H1 (cell line): ENCODE data around the gene FOXP4. TPM values are rescaled to one million over a fixed set of nuclear protein-coding genes. Genes with fewer than 3 reads are reported as not detected.
A peak's percentile ranks its signal among the peaks of the same experiment; 100 is the strongest.

Experiments used
- CTCF ChIA-PET: fragments of 300-600 bp; sonication (Branson Sonifier 250); formaldehyde crosslinking; loops from one replicate; lab custom pipeline; 2021; ENCODE audit not compliant: partially characterized antibody; lab: Charles Lee
- POLR2A ChIA-PET: fragments of 300-600 bp; sonication (Branson Sonifier 250); formaldehyde crosslinking; loops from one replicate; lab custom pipeline; 2021; ENCODE audit warnings: inconsistent platforms; ENCODE audit not compliant: partially characterized antibody; lab: Charles Lee
- DNase-seq, 2 experiments: peaks; one replicate each; pipeline versions ENCODE4 v3.0.0 to v3.0.0-alpha.2; 2010 to 2022; ENCODE audit warnings: low spot score in 2 of 2, low read depth in 1 of 2, mixed read lengths in 1 of 2
- FAIRE-seq: peaks from 2 replicates; lab custom pipeline; 2011; peaks lifted over from hg19 to GRCh38; lab: Jason Lieb, UNC
- H2AFZ ChIP-seq: 2 replicates; pipeline ENCODE4 v1.8.1; 2012; ENCODE audit warnings: low read length, inconsistent platforms
- H2AK5ac ChIP-seq: 2 replicates; pipeline ENCODE4 v1.6.1; 2013; ENCODE audit warnings: low read depth, low read length
- H2BK120ac ChIP-seq: replicated peaks from 2 replicates; pipeline ENCODE3; 2013; ENCODE audit warnings: low read depth, low read length, inconsistent platforms
- H2BK12ac ChIP-seq: 2 replicates; pipeline ENCODE4 v1.6.1; 2013; ENCODE audit warnings: low read depth, low read length
- H2BK15ac ChIP-seq: 2 replicates; pipeline ENCODE4 v1.6.1; 2013; ENCODE audit warnings: low read length
- H2BK20ac ChIP-seq: 2 replicates; pipeline ENCODE4 v1.6.1; 2013; ENCODE audit warnings: low read length
- H2BK5ac ChIP-seq: 2 replicates; pipeline ENCODE4 v1.6.1; 2013; ENCODE audit warnings: low read depth, low read length
- H3K14ac ChIP-seq: 2 replicates; pipeline ENCODE4 v1.6.1; 2013; ENCODE audit warnings: inconsistent platforms; ENCODE audit not compliant: insufficient read length
- H3K18ac ChIP-seq: 2 replicates; pipeline ENCODE4 v1.6.1; 2013; ENCODE audit warnings: low read length; ENCODE audit errors: extremely low read depth
- H3K23ac ChIP-seq: 2 replicates; pipeline ENCODE4 v1.6.1; 2013; ENCODE audit warnings: inconsistent platforms; ENCODE audit not compliant: insufficient read length
- H3K23me2 ChIP-seq: 2 replicates; pipeline ENCODE4 v1.6.1; 2013; ENCODE audit warnings: low read depth, low read length
- H3K27ac ChIP-seq: 2 replicates; pipeline ENCODE4 v1.6.1; 2011; ENCODE audit warnings: low read depth, low read length, inconsistent platforms
- H3K27me3 ChIP-seq, 4 experiments: replicated peaks in 1 of 4; 1 replicate in 1 of 4; 2 replicates in 3 of 4; pipeline versions ENCODE4 v1.6.1 to v1.8.1; 2011 to 2013; ENCODE audit warnings: low read length in 3 of 4, mild to moderate bottlenecking in 3 of 4, inconsistent platforms in 2 of 4, mixed read lengths in 2 of 4, moderate library complexity in 1 of 4; ENCODE audit not compliant: control insufficient read depth in 3 of 4, insufficient read depth in 3 of 4; ENCODE audit errors: extremely low read depth in 1 of 4
- H3K36me3 ChIP-seq, 4 experiments: 2 replicates each; pipeline versions ENCODE4 v1.6.1 to v1.8.1; 2011 to 2013; ENCODE audit warnings: mild to moderate bottlenecking in 4 of 4, low read length in 3 of 4, moderate library complexity in 2 of 4, control low read depth in 1 of 4, inconsistent platforms in 1 of 4; ENCODE audit not compliant: insufficient read depth in 4 of 4, control insufficient read depth in 2 of 4
- H3K4ac ChIP-seq: replicated peaks from 2 replicates; pipeline ENCODE3; 2013; ENCODE audit warnings: low read length, low read depth, mixed read lengths, inconsistent platforms; ENCODE audit not compliant: insufficient read length
- H3K4me1 ChIP-seq, 4 experiments: replicated peaks in 1 of 4; 1 replicate in 1 of 4; 2 replicates in 3 of 4; pipeline versions ENCODE4 v1.6.1 to v1.8.1; 2011 to 2013; ENCODE audit warnings: low read length in 3 of 4, inconsistent platforms in 2 of 4, mixed read lengths in 1 of 4; ENCODE audit not compliant: insufficient read depth in 4 of 4, control insufficient read depth in 3 of 4
- H3K4me2 ChIP-seq, 2 experiments: 2 replicates each; pipeline versions ENCODE4 v1.6.1 to v1.8.1; 2011 to 2013; ENCODE audit warnings: low read depth in 2 of 2, low read length in 2 of 2, control low read depth in 1 of 2, inconsistent platforms in 1 of 2, mild to moderate bottlenecking in 1 of 2; ENCODE audit not compliant: insufficient read depth in 1 of 2
- H3K4me3 ChIP-seq, 4 experiments: fragments of 200-600, 300-600 bp in 1 of 4; sonication (generic), shearing (Covaris generic), sonication (Bioruptor Twin) in 1 of 4; 2 replicates each; pipeline versions ENCODE4 v1.5.1 to v1.8.1; 2011 to 2016; ENCODE audit warnings: low read length in 4 of 4, low read depth in 3 of 4, control low read depth in 2 of 4, inconsistent platforms in 2 of 4, mild to moderate bottlenecking in 2 of 4, mixed read lengths in 1 of 4, moderate library complexity in 1 of 4; ENCODE audit not compliant: insufficient read depth in 2 of 4; ENCODE audit errors: extremely low read depth in 1 of 4
- H3K56ac ChIP-seq: replicated peaks from 2 replicates; pipeline ENCODE3; 2013; ENCODE audit warnings: low read depth, mild to moderate bottlenecking, mixed read lengths, low read length, inconsistent platforms; ENCODE audit not compliant: insufficient read length
- H3K79me1 ChIP-seq: 2 replicates; pipeline ENCODE4 v1.6.1; 2013; ENCODE audit warnings: low read depth, low read length, control low read depth
- H3K79me2 ChIP-seq, 2 experiments: 2 replicates each; pipeline versions ENCODE4 v1.6.1 to v1.8.1; 2012 to 2013; ENCODE audit warnings: low read length in 2 of 2, mild to moderate bottlenecking in 2 of 2, inconsistent platforms in 1 of 2; ENCODE audit not compliant: insufficient read depth in 2 of 2, control insufficient read depth in 1 of 2
- H3K9ac ChIP-seq, 4 experiments: replicated peaks in 1 of 4; 1 replicate in 1 of 4; 2 replicates in 3 of 4; pipeline versions ENCODE4 v1.6.1 to v1.8.1; 2011 to 2013; ENCODE audit warnings: low read depth in 3 of 4, low read length in 3 of 4, control low read depth in 2 of 4, mild to moderate bottlenecking in 2 of 4, moderate library complexity in 2 of 4, inconsistent platforms in 1 of 4; ENCODE audit errors: extremely low read depth in 1 of 4
- H3K9me3 ChIP-seq, 2 experiments: 2 replicates each; pipeline versions ENCODE4 v1.6.1 to v1.8.1; 2012 to 2013; ENCODE audit warnings: mild to moderate bottlenecking in 2 of 2, moderate library complexity in 2 of 2, control low read depth in 1 of 2, inconsistent platforms in 1 of 2, low read depth in 1 of 2, low read length in 1 of 2, mixed read lengths in 1 of 2; ENCODE audit not compliant: insufficient read depth in 2 of 2
- H4K20me1 ChIP-seq, 2 experiments: replicated peaks in 1 of 2; 2 replicates each; pipeline versions ENCODE3 to v1.8.1; 2011 to 2013; ENCODE audit warnings: inconsistent platforms in 2 of 2, low read length in 2 of 2, mild to moderate bottlenecking in 1 of 2; ENCODE audit not compliant: insufficient read depth in 2 of 2, control insufficient read depth in 1 of 2
- H4K5ac ChIP-seq: 2 replicates; pipeline ENCODE4 v1.6.1; 2013; ENCODE audit warnings: low read length, low read depth, mixed read lengths, inconsistent platforms; ENCODE audit not compliant: insufficient read length
- H4K8ac ChIP-seq: 2 replicates; pipeline ENCODE4 v1.8.0; 2013; ENCODE audit warnings: mild to moderate bottlenecking, moderate library complexity, low read length, inconsistent platforms; ENCODE audit not compliant: insufficient read depth; ENCODE audit errors: extremely low read depth
- H4K91ac ChIP-seq: replicated peaks from 2 replicates; pipeline ENCODE3; 2013; ENCODE audit warnings: low read length, mixed read lengths, inconsistent platforms; ENCODE audit not compliant: insufficient read length
- ASH2L ChIP-seq: fragments of 200-600, 300-600 bp; sonication (generic); IDR thresholded peaks from one replicate; pipeline ENCODE4 v1.7.1; 2017; ENCODE audit warnings: low read length
- BRCA1 ChIP-seq: IDR thresholded peaks from 2 replicates; pipeline ENCODE4 v1.6.1; 2012; ENCODE audit warnings: low read depth, low read length, improper control_type of control experiment
- CEBPB ChIP-seq: IDR thresholded peaks from 2 replicates; pipeline ENCODE4 v1.6.1; 2012; ENCODE audit warnings: low read depth, low read length
- EGR1 ChIP-seq: IDR thresholded peaks from 2 replicates; pipeline ENCODE4 v1.6.1; 2011; ENCODE audit warnings: low read depth, low read length, borderline replicate concordance
- EZH2 ChIP-seq: fragments of 200-600 bp; sonication (generic); IDR thresholded peaks from 2 replicates; pipeline ENCODE4 v1.7.1; 2012; ENCODE audit warnings: low read depth, mild to moderate bottlenecking, moderate library complexity, low read length, inconsistent platforms; ENCODE audit not compliant: severe bottlenecking
- KDM4A ChIP-seq: IDR thresholded peaks from one replicate; pipeline ENCODE4 v1.7.1; 2012; ENCODE audit warnings: low read depth, mild to moderate bottlenecking, moderate library complexity, low read length, inconsistent platforms; ENCODE audit not compliant: severe bottlenecking
- MAX ChIP-seq: IDR thresholded peaks from 2 replicates; pipeline ENCODE4 v1.6.1; 2012; ENCODE audit warnings: inconsistent platforms
- RXRA ChIP-seq: IDR thresholded peaks from 2 replicates; pipeline ENCODE4 v1.6.1; 2011; ENCODE audit warnings: low read depth, mild to moderate bottlenecking, low read length, moderate library complexity; ENCODE audit not compliant: insufficient read depth
- SP4 ChIP-seq: IDR thresholded peaks from 2 replicates; pipeline ENCODE4 v1.6.1; 2012; ENCODE audit warnings: low read length, inconsistent platforms
- SUZ12 ChIP-seq: fragments of 200-600 bp; sonication (generic); IDR thresholded peaks from 2 replicates; pipeline ENCODE4 v1.6.1; 2012; ENCODE audit warnings: mild to moderate bottlenecking, inconsistent platforms, low read length, moderate library complexity, mixed read lengths
- YY1 ChIP-seq: IDR thresholded peaks from 2 replicates; pipeline ENCODE4 v1.6.1; 2011; ENCODE audit warnings: low read depth, mild to moderate bottlenecking, low read length
- ZNF274 ChIP-seq: IDR thresholded peaks from 2 replicates; pipeline ENCODE4 v1.7.0; 2012; ENCODE audit warnings: low read length, borderline replicate concordance; ENCODE audit errors: extremely low read depth
- WGBS, 2 experiments: shearing (Covaris generic) in 1 of 2; methylation state at CpG; one replicate each; pipeline versions ENCODE4 v1.1.6 to v1.1.7; 2013 to 2015; ENCODE audit warnings: low lambda C conversion rate in 2 of 2, mixed read lengths in 2 of 2, inconsistent platforms in 1 of 2, low coverage in 1 of 2, missing lambda C conversion rate in 1 of 2; ENCODE audit not compliant: insufficient replicate concordance in 2 of 2, insufficient coverage in 1 of 2, insufficient read length in 1 of 2; ENCODE audit errors: extremely low coverage in 1 of 2, missing lambda C conversion rate in 1 of 2; 5-methylcytosine and 5-hydroxymethylcytosine counted together
- polyA plus RNA-seq, 7 experiments: library from polyadenylated mRNA; depleted of rRNA in 3 of 7; stranded (reverse) in 5 of 7; unstranded in 2 of 7; fragments of >200 nt in 5 of 7; fragments of 200-250 nt in 2 of 7; gene quantifications; 1 replicate in 5 of 7; 2 replicates in 1 of 7; 4 replicates in 1 of 7; pipeline versions ENCODE4 v1.2.1 to v1.2.3, GENCODE V29; 2011 to 2013; ENCODE audit warnings: missing spikeins in 2 of 7, mixed read lengths in 2 of 7
- total RNA-seq: library from RNA; stranded (reverse); fragmentation: NEBNext Ultra II Directional; extraction: Animal tissue kit (Norgen Biotek cat#: 25700); gene quantifications from 2 replicates; pipeline ENCODE4 v1.2.1, GENCODE V29; 2021

The FOXP4 gene
- total and polyA plus RNA-seq, 2 of the 8 experiments (the other 6 are each of a cell fraction or from before 2014, with no cell fraction given) = 4.8 to 13.3 TPM

DNA sequence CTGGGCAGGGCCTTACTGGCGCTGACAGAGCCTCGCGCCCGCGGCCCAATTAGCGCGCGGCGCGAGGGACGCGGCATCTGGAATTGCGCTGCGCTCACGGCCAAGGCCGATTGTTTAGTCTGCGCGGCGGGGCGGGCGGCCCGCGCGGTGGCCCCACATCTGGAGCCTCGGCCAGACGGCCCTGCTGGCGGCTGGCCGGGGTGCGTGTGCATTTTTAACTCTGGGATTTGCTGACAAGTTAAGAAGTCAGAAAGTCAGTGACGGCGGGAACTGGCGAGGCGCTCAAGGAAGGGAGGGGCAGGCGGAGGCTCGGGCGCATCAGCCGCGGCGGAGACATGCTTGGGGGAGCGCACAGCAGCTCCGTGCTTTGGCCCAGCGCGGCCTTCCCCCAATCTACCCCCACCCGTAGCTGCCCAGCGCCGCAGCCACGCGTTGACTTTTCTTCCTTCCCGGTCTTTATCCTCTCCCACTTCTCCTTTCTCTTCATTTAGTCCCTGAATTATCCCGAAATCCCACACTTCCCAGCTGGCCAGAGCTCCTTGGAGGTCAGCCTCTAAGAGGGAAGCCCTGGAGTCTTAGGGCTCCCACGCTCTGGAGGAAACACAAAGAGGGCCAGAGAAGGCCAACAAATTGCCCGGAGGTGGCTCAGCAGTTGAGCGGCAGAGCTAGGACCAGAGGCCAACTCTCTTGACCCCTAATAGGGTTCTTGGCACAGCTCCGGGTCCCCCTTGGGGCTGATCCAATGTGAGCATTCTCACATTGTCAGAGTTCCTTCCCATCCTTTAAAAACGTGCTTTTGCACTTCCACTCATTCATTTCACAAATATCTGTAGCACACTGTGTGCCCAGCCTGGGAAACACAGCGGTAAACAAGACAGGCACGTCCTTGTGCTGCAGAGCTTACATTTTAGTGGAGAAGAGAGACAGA lies 40.8 kb upstream of the FOXP4 start:
- Histone ChIP-seq H2AFZ (no peak overlapping the region), H3K79me2 (no peaks in the 10 kb centered on the region)
- POLR2A ChIA-PET = interaction anchor here (2.2 kb wide), 1 partner anchor 10 kb away, joined by 6 read pairs; no protein-coding TSS in a partner anchor
- TF ChIP-seq EZH2 = peak; percentile 82
- no peak for TF ChIP-seq ZNF274
- peak; percentile 79 for TF ChIP-seq SUZ12
- TF ChIP-seq MAX = peak; percentile 35; the same call in 1 of the 2 replicates
- no peak for TF ChIP-seq YY1
- TF ChIP-seq SP4 = no peak
- TF ChIP-seq RXRA = no peak
- TF ChIP-seq BRCA1 = no peak
- TF ChIP-seq EGR1 = no peak
- peak; percentile 44 for TF ChIP-seq ASH2L
- TF ChIP-seq KDM4A = peak; percentile 50
- no peak for TF ChIP-seq CEBPB

More for the DNA sequence above, 40.8 kb upstream of the FOXP4 start:
- H3K56ac ChIP-seq = no peak overlapping the region
- no peak overlapping the region; a peak in 1 of 7 replicates for H3K9ac ChIP-seq
- H3K23ac ChIP-seq = no peak overlapping the region
- H4K5ac ChIP-seq = no peak overlapping the region
- FAIRE-seq (no peak), DNase-seq (peak in 1 of 2 experiments; percentile 62)
- H3K36me3 ChIP-seq = no peaks in the 10 kb centered on the region
- no peaks in the 10 kb centered on the region for H3K79me1 ChIP-seq
- no peak overlapping the region for H3K14ac ChIP-seq
- no peak overlapping the region for H4K91ac ChIP-seq
- no peak overlapping the region for H2BK120ac ChIP-seq
- peaks cover 32 to 79% (median 70%) of the 10 kb centered on the region in 4 experiments for H3K27me3 ChIP-seq
- H4K20me1 ChIP-seq = peaks cover 0 to 2% of the 10 kb centered on the region in 2 experiments
- 6% methylated on average over 39 of the region's 57 CpGs; no CpG with 5 or more reads in 1 of the 2 experiments for WGBS, 2 experiments
- CTCF ChIA-PET = interaction anchor here (0.6 to 2.1 kb wide), 17 partner anchors 9 to 182 kb away, joined by 3 to 7 read pairs (median 3); no protein-coding TSS in a partner anchor
- H3K4me3 ChIP-seq = peak overlapping the region; percentile 11 to 61 (median 38)
- H3K4me1 ChIP-seq = peaks cover 4 to 23% (median 9%) of the 10 kb centered on the region in 4 experiments
- peak overlapping the region; percentile 75 to 79 for H3K4me2 ChIP-seq
- peaks cover 8% of the 10 kb centered on the region for H3K23me2 ChIP-seq
- H3K27ac ChIP-seq = no peak overlapping the region
- H3K4ac ChIP-seq = no peak overlapping the region
- no peaks in the 10 kb centered on the region for H3K9me3 ChIP-seq
- H2AK5ac ChIP-seq = no peak overlapping the region
- H4K8ac ChIP-seq = no peak overlapping the region
- no peak overlapping the region for H2BK20ac ChIP-seq
- H2BK5ac ChIP-seq = no peak overlapping the region
- H2BK12ac ChIP-seq = peak overlapping the region; percentile 43
- no peak overlapping the region for H2BK15ac ChIP-seq
- no peak overlapping the region for H3K18ac ChIP-seq
